ENCODE measurements around the gene TMEM59L. TPM values are rescaled to one million over a fixed set of nuclear protein-coding genes. Genes with fewer than 3 reads are reported as not detected.

TMEM59L gene
- total and polyA plus RNA-seq, 9 of the 15 experiments (the other 6 are each of a cell fraction or from before 2014, with no cell fraction given), result 0.37 TPM; not detected in 8

- Histone ChIP-seq H3K9ac (ENCODE audit: insufficient read depth in 1 of 2, low read depth in 2 of 2, low read length in 2 of 2) (peak overlapping the region in 1 of 2 experiments; percentile 20; a peak in 1 of 4 replicates), H3K4me1 (replicated peaks in 1 of 2; ENCODE audit: control insufficient read depth in 2 of 2, insufficient read depth in 2 of 2, low read length in 2 of 2) (peaks cover 21 to 57% of the 10 kb centered on the region in 2 experiments), H3K4me2 (ENCODE audit: insufficient read depth, low read length) (no peak overlapping the region), H3K9me3 (replicated peaks; ENCODE audit: control insufficient read depth, insufficient read depth, low read depth, low read length) (no peaks in the 10 kb centered on the region), H2AFZ (ENCODE audit: low read depth, low read length) (no peak overlapping the region), H3K9me1 (ENCODE audit: control insufficient read depth, insufficient read depth, low read length) (no peaks in the 10 kb centered on the region), H3K27me3 (ENCODE audit: control insufficient read depth in 2 of 2, insufficient read depth in 2 of 2, low read length in 2 of 2) (no peaks in the 10 kb centered on the region), H3K79me2 (ENCODE audit: control insufficient read depth, insufficient read depth, low read length) (no peaks in the 10 kb centered on the region), H4K20me1 (replicated peaks; ENCODE audit: control insufficient read depth, insufficient read depth, low read length) (0 out of 2 replicates have a peak, but pooled peaks cover under 1% of the 10 kb centered on the region), H3K27ac (ENCODE audit: extremely low read depth, low read depth, low read length) (no peak overlapping the region), H3K36me3 (ENCODE audit: control insufficient read depth, insufficient read depth, low read length) (no peaks in the 10 kb centered on the region), H3K4me3 (no peak overlapping the region)
- CTCF ChIA-PET (ENCODE audit: low intra/inter-chr PET ratio), result no interaction called here
- intact Hi-C loops (cut with micrococcal nuclease) (loop anchor here (10.0 kb wide), 1 partner anchor 247 kb away; no protein-coding TSS in a partner anchor), in situ Hi-C loops (cut with MboI) (no loop called here)
- POLR2A ChIA-PET, result no interaction called here
- 58% methylated on average over 15 of the region's 25 CpGs for WGBS (ENCODE audit: insufficient coverage, low coverage, missing lambda C conversion rate)
- no peak for FAIRE-seq
- no TSS peak for BruUV-seq (replicated peaks)
- no peak for ATAC-seq
- DNase-seq (ENCODE audit: extremely low read depth in 1 of 4, low spot score in 3 of 4), result no peak
- no peak for TF ChIP-seq ARID2 (IDR thresholded peaks at IDR 0.05)
- no peak for TF ChIP-seq POLR2H (tag; IDR thresholded peaks at IDR 0.05; ENCODE audit: low read depth)
- TF ChIP-seq E4F1 (CRISPR knock-in tag; IDR thresholded peaks at IDR 0.05; ENCODE audit: borderline replicate concordance), result no peak
- TF ChIP-seq MAFK (IDR thresholded peaks at IDR 0.05; ENCODE audit: low read length), result no peak
- no peak for TF ChIP-seq PURB (CRISPR knock-in tag; IDR thresholded peaks at IDR 0.05; ENCODE audit: low read depth)
- no peak for TF ChIP-seq NFRKB (IDR thresholded peaks at IDR 0.05; ENCODE audit: low read depth)
- TF ChIP-seq HMGN3 (IDR thresholded peaks at IDR 0.05; ENCODE audit: borderline replicate concordance, extremely low read depth, insufficient read length, low read depth, low read length), result no peak
- TF ChIP-seq HEY1 (CRISPR knock-in tag; IDR thresholded peaks at IDR 0.05; ENCODE audit: borderline replicate concordance), result no peak
- no peak for TF ChIP-seq MBD2 (IDR thresholded peaks at IDR 0.05; ENCODE audit: borderline replicate concordance, low read depth)
- no peak for TF ChIP-seq CREBBP (IDR thresholded peaks at IDR 0.05; ENCODE audit: low read depth, low read length)
- no peak for TF ChIP-seq U2AF1 (optimal IDR thresholded peaks at IDR 0.05; ENCODE audit: low read depth, low read length)
- no peak for TF ChIP-seq SRSF7 (optimal IDR thresholded peaks at IDR 0.05; ENCODE audit: low read depth, low read length)
- no peak for TF ChIP-seq CBX5 (IDR thresholded peaks at IDR 0.05; ENCODE audit: borderline replicate concordance, low read depth)
- TF ChIP-seq ZNF217 (CRISPR knock-in tag; IDR thresholded peaks at IDR 0.05), result no peak
- TF ChIP-seq NR1H2 (CRISPR knock-in tag; IDR thresholded peaks at IDR 0.05), result no peak
- TF ChIP-seq ZNF212 (CRISPR knock-in tag; IDR thresholded peaks at IDR 0.05), result no peak
- TF ChIP-seq USF1 (CRISPR knock-in tag; IDR thresholded peaks at IDR 0.05), result no peak
- TF ChIP-seq TAF9B (IDR thresholded peaks at IDR 0.05; ENCODE audit: partially characterized antibody), result no peak
- TF ChIP-seq GABPA (tag; conservative IDR thresholded peaks at IDR 0.05; ENCODE audit: low read depth), result no peak
Observed at GRCh38 chr19:18597809-18598660, 14.6 kb upstream of the TMEM59L start.
